DMS153 treated with DMSO at 0.1 percent for 48 hours (cell line): ENCODE measurements around the gene AUH.
"Not testable (repeated sequence)": the region's sequence is repeated elsewhere in the genome, so short reads cannot be mapped to it uniquely, and the experiment has no call there.

Source experiments
- DNase-seq: peaks from one replicate; lab custom pipeline; 2025; ENCODE audit not compliant: unreplicated experiment; lab: John Stamatoyannopoulos, UW

The AUH gene

DNA sequence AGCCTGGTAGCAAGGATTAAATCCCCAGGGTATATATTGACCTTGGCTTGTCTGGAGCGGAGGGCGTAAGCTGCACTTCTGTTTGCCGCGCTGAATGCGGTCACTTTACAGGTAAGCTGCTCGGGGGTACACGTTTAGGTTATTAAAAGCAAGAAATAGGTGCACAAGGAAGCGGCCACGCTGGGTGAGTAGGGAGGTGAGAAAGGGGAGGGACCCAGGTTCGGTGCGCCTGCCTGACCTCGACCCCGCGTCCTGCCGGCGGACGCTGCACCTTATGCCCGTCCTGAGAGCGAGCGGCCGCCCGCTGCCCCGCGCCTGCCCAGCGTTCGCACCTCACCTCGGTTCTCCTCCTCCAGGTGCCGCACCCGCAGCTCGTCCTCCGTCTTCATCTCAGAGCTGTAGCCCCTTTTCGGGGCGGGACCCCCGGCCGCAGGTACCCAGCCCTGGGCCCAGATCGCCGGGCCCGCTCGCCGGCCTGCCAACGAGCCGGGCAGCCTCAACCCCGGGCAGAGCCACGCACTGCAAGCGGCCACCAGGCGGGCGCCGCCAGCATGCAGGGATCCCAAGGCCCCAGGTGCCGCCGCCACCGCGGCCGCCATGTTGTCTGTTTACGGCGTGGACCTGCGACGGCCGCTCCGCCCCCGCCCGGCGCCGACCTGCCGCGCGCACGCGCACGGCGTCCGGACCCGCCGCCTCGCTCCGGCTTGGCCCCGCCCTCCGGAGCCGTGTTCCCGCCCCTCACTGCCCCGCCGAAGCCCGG, at the start of gene AUH:
TSS of gene AUH (minus strand) at position 628 of the 760 bp plus-strand sequence. CDS start at position 599, 29 bp downstream.
- peak; percentile 78 for DNase-seq

DNA sequence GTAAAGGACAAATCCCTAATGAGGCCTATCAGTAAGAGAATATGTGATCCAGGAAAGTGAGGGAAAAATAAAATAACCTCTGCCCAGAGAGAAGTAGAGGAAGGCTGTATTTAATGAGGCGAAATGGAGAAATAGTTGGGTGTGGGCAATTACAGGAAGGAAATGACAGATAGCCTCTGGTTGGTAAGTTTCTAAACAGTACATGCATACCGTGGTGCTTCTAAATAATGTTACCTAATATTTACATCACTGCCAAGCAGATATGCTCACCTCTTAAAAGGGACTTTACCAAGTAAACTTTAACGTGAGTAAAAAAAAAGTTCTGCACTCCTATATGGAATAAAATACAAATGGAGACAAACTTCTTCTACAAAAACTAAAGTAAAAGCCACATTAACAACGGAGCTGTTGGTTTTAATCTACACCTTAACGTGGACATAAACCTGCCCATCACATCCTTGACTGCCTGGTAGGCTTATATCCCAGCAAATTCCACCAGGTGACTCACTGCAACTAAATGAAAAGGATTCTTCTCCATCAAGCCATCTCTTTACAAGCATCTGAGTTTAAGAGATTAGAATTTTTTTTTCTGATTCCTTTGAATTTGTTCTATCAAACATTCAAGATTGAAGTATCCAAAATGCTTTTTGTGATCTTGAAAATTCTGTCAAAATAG, 49.5 kb upstream of the AUH start:
- no peak for DNase-seq

- no peak for DNase-seq
These were observed 48.4 kb upstream of the AUH start for GRCh38 chr9:91410161-91410560.

- DNase-seq = no peak
These were observed 46.8 kb upstream of the AUH start for GRCh38 chr9:91408475-91408874.

DNA sequence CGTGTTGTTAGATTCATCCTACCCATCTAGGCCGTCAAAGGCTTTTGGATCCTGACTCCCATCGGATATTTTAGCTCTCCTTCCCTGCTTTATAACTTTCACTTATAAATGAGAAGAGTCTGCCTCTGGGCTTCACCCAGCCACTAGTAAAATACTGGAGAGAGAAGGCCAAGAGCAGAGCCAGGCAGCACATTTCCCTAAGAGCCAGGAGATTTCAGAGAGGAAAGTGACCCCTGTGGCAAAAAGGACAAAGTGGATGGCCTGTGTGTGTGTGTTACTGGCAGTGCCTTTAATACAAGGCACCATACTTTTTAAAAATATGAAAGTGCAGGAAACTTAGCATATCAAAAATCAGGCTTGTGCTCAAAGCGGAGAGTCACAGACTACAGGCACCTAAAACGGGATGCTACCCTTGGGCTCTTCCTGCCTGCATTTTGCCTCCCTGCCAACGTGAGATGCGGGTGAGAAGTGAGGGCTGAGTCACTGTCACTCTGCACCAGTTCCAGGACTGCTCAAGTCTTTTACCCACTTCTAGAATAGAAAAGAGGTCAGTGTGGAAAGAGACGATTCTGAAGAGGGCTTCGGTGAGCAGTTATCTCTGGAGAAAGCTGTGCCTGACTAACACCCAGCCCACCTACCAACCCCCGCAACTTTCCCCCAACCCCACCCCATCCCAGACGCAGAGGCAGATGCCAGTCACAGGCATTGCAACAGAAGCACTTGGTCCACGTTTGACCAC, 46.0 kb upstream of the AUH start:
- DNase-seq = no peak

DNA sequence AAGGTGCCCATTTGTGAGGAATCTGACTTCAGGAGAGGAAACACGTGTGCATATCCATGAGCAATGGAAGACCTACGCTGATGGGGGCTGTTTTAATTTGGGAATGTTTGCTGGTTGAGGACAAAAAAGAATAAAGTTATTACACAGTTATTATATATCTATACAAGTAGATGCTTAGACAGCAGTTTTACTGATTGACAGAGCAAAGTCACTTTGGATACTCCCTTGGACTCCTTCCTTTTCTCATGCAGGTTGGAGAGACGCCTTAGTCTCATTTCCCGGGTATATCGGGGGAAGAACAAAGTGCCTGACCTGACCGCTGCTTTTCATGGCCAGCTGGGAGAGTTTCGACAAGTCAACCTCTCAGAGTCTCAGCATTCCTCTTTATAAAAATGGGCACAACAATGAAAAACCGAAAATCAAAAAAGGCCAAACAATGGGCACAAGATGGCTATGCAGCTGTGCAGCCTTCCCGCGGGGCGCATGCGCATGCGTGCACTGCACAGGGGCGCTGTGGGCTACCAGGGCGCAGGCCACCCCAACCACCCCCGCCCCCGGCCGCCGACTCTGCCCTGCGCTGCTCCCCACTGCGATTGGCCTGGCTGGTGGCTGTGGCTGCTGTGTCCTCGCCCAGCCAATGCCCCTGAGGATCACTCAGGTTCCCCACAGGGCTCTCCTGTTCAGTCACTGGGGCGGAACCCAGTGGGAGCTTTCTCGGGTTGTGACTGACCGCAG, 43.8 kb upstream of the AUH start:
- DNase-seq = no peak

- no peak for DNase-seq
These were observed 42.2 kb upstream of the AUH start for GRCh38 chr9:91403665-91404543.

GRCh38 chr9:91398926-91399325, 37.2 kb upstream of the AUH start:
- no peak for DNase-seq

- DNase-seq = no peak
These were observed 34.1 kb upstream of the AUH start for GRCh38 chr9:91395553-91396471.

- DNase-seq = no peak
These were observed 33.4 kb upstream of the AUH start for GRCh38 chr9:91395106-91395552.

DNA sequence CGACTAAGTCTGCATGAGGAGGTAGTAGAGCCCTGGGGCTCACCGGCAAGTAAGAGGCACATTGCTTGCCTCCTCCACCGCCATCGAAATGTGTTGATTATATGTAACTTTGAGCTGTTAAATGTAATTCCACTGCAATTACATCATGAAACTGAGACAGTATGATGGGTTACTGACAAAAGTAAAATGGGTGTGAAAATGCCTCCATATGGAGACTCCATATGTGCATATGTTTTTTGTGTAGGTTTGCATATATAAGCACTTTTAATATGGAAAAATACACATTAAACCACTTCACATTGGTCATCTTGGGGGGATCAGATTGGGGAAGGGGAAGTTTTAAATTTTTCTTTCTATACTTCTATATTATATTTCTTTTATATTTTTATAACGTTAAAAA, 32.1 kb upstream of the AUH start:
- DNase-seq = no peak

DNA sequence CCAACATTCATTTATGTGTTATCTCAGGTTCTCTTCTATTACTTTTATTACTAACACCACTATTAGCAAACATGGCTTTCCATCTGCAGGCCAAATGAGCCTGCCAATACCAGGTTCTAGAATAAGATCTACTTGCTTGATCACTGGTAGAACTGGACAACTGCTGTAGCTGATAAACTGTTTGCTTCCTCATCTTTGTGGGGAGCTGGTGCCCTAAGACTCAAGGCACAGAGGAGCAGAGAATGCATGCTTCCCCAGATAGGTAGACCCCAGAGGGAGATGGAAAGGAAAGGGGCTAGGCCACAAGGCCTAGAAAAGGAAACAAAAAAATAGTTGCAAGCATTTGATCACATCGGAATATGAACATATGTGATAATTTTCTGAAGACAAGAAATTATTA, 30.7 kb upstream of the AUH start:
- no peak for DNase-seq

GRCh38 chr9:91391818-91392217, 30.1 kb upstream of the AUH start:
- DNase-seq = no peak

DNA sequence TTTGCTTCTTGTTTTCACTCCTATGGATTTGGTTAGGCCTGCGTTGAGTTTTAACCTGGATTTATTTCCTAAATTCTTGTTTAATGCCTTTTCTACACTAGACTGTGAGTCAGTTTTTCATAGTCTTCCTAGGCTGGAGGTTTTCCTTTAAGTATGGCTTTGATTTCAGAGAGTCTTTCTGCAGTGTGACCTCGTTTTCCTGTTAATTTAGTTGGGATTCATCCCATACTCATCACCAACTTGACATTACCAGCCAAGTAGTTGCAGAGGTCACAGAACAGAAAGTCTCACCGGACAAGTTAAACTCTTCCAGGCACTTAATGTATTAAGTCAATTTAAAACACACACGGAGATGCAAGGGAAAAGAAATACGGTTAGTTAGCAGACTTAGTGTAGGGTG, 29.7 kb upstream of the AUH start:
- no peak for DNase-seq

GRCh38 chr9:91389686-91390085, 28.0 kb upstream of the AUH start:
- not testable (repeated sequence) for DNase-seq

DNA sequence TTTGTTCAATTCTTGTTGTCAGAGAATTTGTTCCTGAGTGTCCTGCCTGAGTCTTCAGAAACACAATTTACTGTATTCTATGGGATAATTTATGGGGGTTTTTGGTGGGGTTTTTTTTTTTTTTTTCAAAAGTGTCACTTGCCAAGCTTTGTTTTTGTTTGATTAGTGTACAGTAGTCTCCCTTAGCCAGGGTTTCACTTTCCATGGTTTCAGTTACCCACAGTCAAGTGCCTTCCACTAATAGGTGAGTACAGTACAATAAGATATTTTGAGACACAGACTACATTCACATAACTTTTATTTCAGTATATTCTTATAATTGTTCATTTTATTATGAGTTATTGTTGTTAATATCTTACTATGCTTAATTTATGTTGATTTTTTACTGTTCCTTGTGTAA, 25.0 kb upstream of the AUH start:
- DNase-seq = no peak

GRCh38 chr9:91384954-91385353, 23.2 kb upstream of the AUH start:
- DNase-seq = no peak

- no peak for DNase-seq
These were observed 21.9 kb upstream of the AUH start for GRCh38 chr9:91383577-91383976.

GRCh38 chr9:91382298-91382697, 20.6 kb upstream of the AUH start:
- no peak for DNase-seq
